BE2C (cell line): ENCODE measurements around the gene PLD5.

Source experiments
- DNase-seq: peaks from one replicate; pipeline ENCODE4 v3.0.0-alpha.2; 2020
- H3K27me3 ChIP-seq: fragments of 250-450 bp; sonication (Bioruptor Pico); 2 replicates; pipeline ENCODE4 v1.5.1; 2020; ENCODE audit warnings: mild to moderate bottlenecking
- H3K36me3 ChIP-seq: fragments of 250-450 bp; sonication (Bioruptor Pico); 2 replicates; pipeline ENCODE4 v1.5.1; 2020; ENCODE audit warnings: mild to moderate bottlenecking
- H3K4me1 ChIP-seq: fragments of 250-450 bp; sonication (Bioruptor Pico); 2 replicates; pipeline ENCODE4 v1.5.1; 2020
- H3K4me3 ChIP-seq: 2 replicates; pipeline ENCODE4 v1.5.1; 2011; ENCODE audit warnings: low read depth, low read length
- H3K9me3 ChIP-seq: fragments of 250-450 bp; sonication (Bioruptor Pico); 2 replicates; pipeline ENCODE4 v1.5.1; 2020
- CTCF ChIP-seq: IDR thresholded peaks from 2 replicates; pipeline ENCODE4 v1.5.1; 2012; ENCODE audit warnings: mild to moderate bottlenecking, low read depth, low read length

Gene PLD5

GRCh38 chr1:242199776-242200458 is 324.6 kb downstream of the PLD5 start:
- no peak overlapping the region for H3K4me3 ChIP-seq
- no peaks in the 10 kb centered on the region for H3K4me1 ChIP-seq
- H3K27me3 ChIP-seq, result no peaks in the 10 kb centered on the region
- H3K36me3 ChIP-seq, result no peaks in the 10 kb centered on the region
- DNase-seq, result no peak
- no peak for TF ChIP-seq CTCF
- H3K9me3 ChIP-seq, result no peaks in the 10 kb centered on the region

DNA sequence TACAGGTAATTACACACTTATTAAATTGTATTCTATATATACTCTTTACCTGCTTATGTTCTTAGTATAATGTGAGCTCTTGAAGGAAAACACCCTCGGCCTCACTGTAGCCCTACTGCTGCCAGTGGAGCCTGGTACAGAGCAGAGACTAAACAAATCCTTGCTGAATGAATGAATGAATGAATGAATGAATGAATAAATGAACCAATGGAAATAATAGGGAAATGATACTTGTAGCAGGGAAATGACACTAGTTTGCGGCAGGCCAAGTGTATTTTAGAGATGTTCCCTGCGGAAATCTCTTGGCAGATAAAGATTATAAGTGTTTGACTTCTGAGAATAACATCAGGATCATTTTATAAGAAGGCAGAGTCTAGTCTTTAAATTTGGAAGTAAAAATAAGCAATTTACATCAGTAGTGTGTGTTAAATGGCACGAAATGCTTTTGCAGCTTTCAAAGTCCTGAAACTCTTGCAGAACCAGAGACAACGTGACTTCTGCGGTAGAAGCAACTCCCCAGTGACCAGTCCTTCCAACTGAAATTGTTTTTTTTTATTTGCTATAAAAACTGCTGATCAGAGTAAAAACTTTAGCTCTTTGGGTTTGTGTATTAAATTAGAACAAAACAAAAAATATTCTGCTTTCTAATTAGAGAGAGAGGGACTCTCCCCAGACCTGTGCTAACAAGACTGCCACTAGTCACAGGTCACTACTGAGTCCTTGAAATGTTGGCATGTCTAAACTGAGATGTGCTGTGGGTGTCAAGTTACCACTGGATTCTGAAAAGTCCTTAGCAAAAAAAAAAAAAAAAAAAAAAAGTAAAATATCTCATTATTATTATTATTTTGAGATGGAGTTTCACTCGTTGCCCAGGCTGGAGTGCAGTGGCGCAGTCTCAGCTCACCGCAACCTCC is 326.3 kb downstream of the PLD5 start:
- no peaks in the 10 kb centered on the region for H3K36me3 ChIP-seq
- H3K27me3 ChIP-seq, result no peaks in the 10 kb centered on the region
- H3K9me3 ChIP-seq, result no peaks in the 10 kb centered on the region
- no peak overlapping the region for H3K4me3 ChIP-seq
- no peaks in the 10 kb centered on the region for H3K4me1 ChIP-seq
- TF ChIP-seq CTCF, result no peak
- DNase-seq, result no peak

DNA sequence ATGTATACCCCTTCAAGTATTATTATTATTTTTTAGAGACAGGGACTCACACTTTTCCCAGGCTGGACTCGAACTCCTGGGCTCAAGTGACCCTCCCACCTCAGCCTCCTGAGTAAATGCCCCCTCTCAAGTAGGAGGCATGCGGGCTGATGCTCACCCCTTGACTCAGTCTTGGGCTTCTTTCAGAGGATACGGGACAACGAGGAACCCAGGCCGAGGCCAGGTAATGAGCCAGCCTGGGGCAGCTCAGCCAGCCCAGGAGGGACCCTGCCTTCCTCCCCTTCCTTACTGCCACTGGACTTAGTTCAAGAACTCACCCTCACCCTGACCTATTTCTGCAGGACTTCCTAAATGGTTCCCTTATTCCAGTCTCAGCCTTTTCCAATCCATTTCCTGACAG is 327.6 kb downstream of the PLD5 start:
- Histone ChIP-seq H3K36me3 (no peaks in the 10 kb centered on the region), H3K4me3 (no peak overlapping the region), H3K4me1 (no peaks in the 10 kb centered on the region), H3K27me3 (no peaks in the 10 kb centered on the region), H3K9me3 (no peaks in the 10 kb centered on the region)
- DNase-seq, result no peak
- no peak for TF ChIP-seq CTCF

GRCh38 chr1:242196101-242196500 is 328.4 kb downstream of the PLD5 start:
- TF ChIP-seq CTCF, result no peak
- DNase-seq, result no peak
- Histone ChIP-seq H3K4me1 (no peaks in the 10 kb centered on the region), H3K4me3 (no peak overlapping the region), H3K27me3 (no peaks in the 10 kb centered on the region), H3K9me3 (no peaks in the 10 kb centered on the region), H3K36me3 (no peaks in the 10 kb centered on the region)

- Histone ChIP-seq H3K4me3 (no peak overlapping the region), H3K27me3 (no peaks in the 10 kb centered on the region), H3K9me3 (no peaks in the 10 kb centered on the region), H3K36me3 (no peaks in the 10 kb centered on the region), H3K4me1 (no peaks in the 10 kb centered on the region)
- DNase-seq, result peak; percentile 20
- peak; percentile 49 for TF ChIP-seq CTCF
Measured at GRCh38 chr1:242189591-242189990, 334.9 kb downstream of the PLD5 start.

DNA sequence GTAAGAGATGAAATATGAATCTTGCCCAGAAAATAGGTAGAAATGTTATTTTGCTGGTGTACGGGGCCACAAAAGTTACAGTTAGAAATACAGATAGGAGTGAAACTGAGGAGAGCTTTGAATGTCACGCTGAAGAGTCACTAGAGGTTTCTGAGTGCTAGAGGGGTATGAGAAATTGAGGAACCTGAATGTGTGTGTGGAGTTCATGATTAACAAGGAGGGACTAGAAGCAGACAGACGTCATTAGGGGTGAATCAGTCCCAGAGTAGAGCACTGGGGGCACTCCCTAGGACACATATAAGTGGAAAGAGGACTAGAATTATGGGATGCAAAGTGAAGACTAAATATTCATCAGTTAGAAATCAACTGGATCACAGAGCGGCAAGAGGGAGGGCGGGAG is 336.7 kb downstream of the PLD5 start:
- H3K9me3 ChIP-seq, result no peaks in the 10 kb centered on the region
- TF ChIP-seq CTCF, result no peak
- H3K27me3 ChIP-seq, result no peaks in the 10 kb centered on the region
- H3K36me3 ChIP-seq, result no peaks in the 10 kb centered on the region
- no peak overlapping the region for H3K4me3 ChIP-seq
- no peak for DNase-seq
- no peaks in the 10 kb centered on the region for H3K4me1 ChIP-seq
